HUDEP-2 (cell line): ENCODE data around the gene MCAM.

Source experiments
- DNase-seq, 76 experiments: peaks; one replicate each; lab custom pipeline; 2025; ENCODE audit not compliant: unreplicated experiment in 76 of 76; lab: John Stamatoyannopoulos, UW

The MCAM gene

GRCh38 chr11:119267645-119268044, 49.3 kb downstream of the MCAM start:
- DNase-seq: no peak

- no peak for DNase-seq
These were observed 50.2 kb downstream of the MCAM start for GRCh38 chr11:119266517-119267255.

- no peak for DNase-seq
These were observed 50.9 kb downstream of the MCAM start for GRCh38 chr11:119266063-119266462.

- no peak for DNase-seq
These were observed 53.5 kb downstream of the MCAM start for GRCh38 chr11:119263352-119263940.

- no peak for DNase-seq
These were observed 54.1 kb downstream of the MCAM start for GRCh38 chr11:119262668-119263351.

- no peak for DNase-seq
These were observed 57.9 kb downstream of the MCAM start for GRCh38 chr11:119258983-119259382.
